GM12865 (cell line): ENCODE results near the gene PRDM1.
A peak's percentile ranks its signal among the peaks of the same experiment; 100 is the strongest.

Source experiments
- DNase-seq: peaks from one replicate; pipeline ENCODE4 v3.0.0; 2010; ENCODE audit warnings: low read depth
- H3K4me3 ChIP-seq: 2 replicates; pipeline ENCODE4 v1.5.1; 2011; ENCODE audit warnings: mild to moderate bottlenecking, low read depth, low read length, control low read depth
- CTCF ChIP-seq: IDR thresholded peaks from 2 replicates; pipeline ENCODE4 v1.5.1; 2011; ENCODE audit warnings: low read length, control low read depth, low read depth, inconsistent platforms; ENCODE audit not compliant: insufficient read depth; ENCODE audit errors: missing control alignments

Gene PRDM1

GRCh38 chr6:106066989-106067388 lies 19.1 kb upstream of the PRDM1 start:
- DNase-seq = no peak

GRCh38 chr6:106069478-106069877 lies 16.7 kb upstream of the PRDM1 start:
- H3K4me3 ChIP-seq = no peak overlapping the region
- TF ChIP-seq CTCF = no peak
- DNase-seq = no peak

More at GRCh38 chr6:106066989-106067388, 19.1 kb upstream of the PRDM1 start:
- TF ChIP-seq CTCF = no peak
- no peak overlapping the region for H3K4me3 ChIP-seq

- TF ChIP-seq CTCF = no peak
- no peak overlapping the region for H3K4me3 ChIP-seq
- no peak for DNase-seq
These were observed 15.5 kb upstream of the PRDM1 start for GRCh38 chr6:106070636-106071035.

- no peak overlapping the region for H3K4me3 ChIP-seq
- no peak for DNase-seq
- peak; percentile 12 for TF ChIP-seq CTCF
These were observed 13.5 kb upstream of the PRDM1 start for GRCh38 chr6:106072501-106073090.

GRCh38 chr6:106074146-106074545 lies 12.0 kb upstream of the PRDM1 start:
- TF ChIP-seq CTCF = no peak
- no peak overlapping the region for H3K4me3 ChIP-seq
- no peak for DNase-seq

DNA sequence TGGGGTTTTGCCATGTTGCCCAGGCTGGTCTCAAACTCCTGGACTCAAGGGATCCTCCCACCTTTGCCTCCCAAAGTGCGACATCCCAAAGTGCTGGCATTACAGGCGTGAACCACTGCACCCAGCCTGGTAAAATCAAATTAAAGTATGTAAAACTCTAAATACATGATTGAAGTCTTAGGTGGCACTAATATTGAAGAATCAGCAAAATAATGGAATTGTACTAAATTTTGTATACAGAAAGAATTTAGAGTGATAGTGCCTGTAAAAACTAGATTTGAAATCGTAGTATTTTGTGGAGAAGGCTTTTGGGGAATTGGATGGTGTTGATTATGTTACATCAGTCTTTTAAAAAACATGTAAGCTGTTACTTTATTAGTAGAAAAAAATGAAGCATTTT lies 10.0 kb upstream of the PRDM1 start:
- no peak for TF ChIP-seq CTCF
- H3K4me3 ChIP-seq = no peak overlapping the region

DNA sequence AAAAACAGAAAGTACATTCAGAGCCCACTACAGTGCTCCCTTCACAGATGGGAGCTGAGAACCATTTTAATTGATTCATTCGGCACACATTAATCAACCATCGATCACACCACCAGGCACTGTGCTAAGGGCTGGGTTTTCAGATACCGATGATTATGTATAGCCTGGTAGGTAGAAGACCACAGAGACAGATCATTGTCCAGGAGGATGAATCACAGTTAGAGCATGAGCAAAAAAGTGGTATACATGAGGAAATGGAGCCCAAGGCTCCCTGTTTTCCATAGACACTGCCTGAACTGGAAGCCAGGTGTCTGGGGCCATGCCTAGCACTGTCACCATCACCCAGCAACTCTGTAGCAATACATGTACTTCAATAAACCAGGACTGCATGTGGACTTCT lies 9.0 kb upstream of the PRDM1 start:
- TF ChIP-seq CTCF = no peak
- H3K4me3 ChIP-seq = no peak overlapping the region
- DNase-seq = no peak

More for the DNA sequence above, 10.0 kb upstream of the PRDM1 start:
- no peak for DNase-seq
